ENCODE measurements around the gene TNRC6A. TPM values are rescaled to one million over a fixed set of nuclear protein-coding genes. Genes with fewer than 3 reads are reported as not detected.

TNRC6A gene
- total RNA-seq, 1 experiment from 2014 or later = 84.8 TPM

GRCh38 chr16:24771132-24771778 lies 41.8 kb downstream of the TNRC6A start:
- peaks cover 20% of the 10 kb centered on the region for H3K36me3 ChIP-seq (ENCODE audit: low read depth)
- H3K9me2 ChIP-seq (ENCODE audit: insufficient read depth) = no peaks in the 10 kb centered on the region
- peaks cover 31% of the 10 kb centered on the region; the same call in 1 of the 2 replicates for H3F3A ChIP-seq (ENCODE audit: insufficient read depth, low read depth)
- peak overlapping the region; percentile 46; the same call in 1 of the 2 replicates for H3K27ac ChIP-seq
- TF ChIP-seq, protein P1, sequence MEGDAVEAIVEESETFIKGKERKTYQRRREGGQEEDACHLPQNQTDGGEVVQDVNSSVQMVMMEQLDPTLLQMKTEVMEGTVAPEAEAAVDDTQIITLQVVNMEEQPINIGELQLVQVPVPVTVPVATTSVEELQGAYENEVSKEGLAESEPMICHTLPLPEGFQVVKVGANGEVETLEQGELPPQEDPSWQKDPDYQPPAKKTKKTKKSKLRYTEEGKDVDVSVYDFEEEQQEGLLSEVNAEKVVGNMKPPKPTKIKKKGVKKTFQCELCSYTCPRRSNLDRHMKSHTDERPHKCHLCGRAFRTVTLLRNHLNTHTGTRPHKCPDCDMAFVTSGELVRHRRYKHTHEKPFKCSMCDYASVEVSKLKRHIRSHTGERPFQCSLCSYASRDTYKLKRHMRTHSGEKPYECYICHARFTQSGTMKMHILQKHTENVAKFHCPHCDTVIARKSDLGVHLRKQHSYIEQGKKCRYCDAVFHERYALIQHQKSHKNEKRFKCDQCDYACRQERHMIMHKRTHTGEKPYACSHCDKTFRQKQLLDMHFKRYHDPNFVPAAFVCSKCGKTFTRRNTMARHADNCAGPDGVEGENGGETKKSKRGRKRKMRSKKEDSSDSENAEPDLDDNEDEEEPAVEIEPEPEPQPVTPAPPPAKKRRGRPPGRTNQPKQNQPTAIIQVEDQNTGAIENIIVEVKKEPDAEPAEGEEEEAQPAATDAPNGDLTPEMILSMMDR (conservative IDR thresholded peaks at IDR 0.05) = no peak
- TF ChIP-seq EZH2 (IDR thresholded peaks at IDR 0.05; ENCODE audit: low read depth) = no peak
- no peak overlapping the region for H2AFZ ChIP-seq
- BruUV-seq (replicated peaks) = no TSS peak
- intact Hi-C loops (cut with micrococcal nuclease; ENCODE audit: unreplicated experiment) = loop anchor here (10.0 kb wide), 1 partner anchor 206 kb away; no protein-coding TSS in a partner anchor
- no peak overlapping the region for H3K4me2 ChIP-seq
- H3K4me1 ChIP-seq (replicated peaks; ENCODE audit: insufficient read depth) = peaks cover 10% of the 10 kb centered on the region
- H3K79me2 ChIP-seq (ENCODE audit: low read depth) = peaks cover 58% of the 10 kb centered on the region
- no peak overlapping the region for H3K4me3 ChIP-seq
- H3K27me3 ChIP-seq (ENCODE audit: insufficient read depth, low read depth) = no peaks in the 10 kb centered on the region
- peaks cover 29% of the 10 kb centered on the region for H4K20me1 ChIP-seq (ENCODE audit: insufficient read depth)
- ChIA-PET POLR2A (ENCODE audit: unreplicated experiment) (interaction anchor here (0.6 kb wide), 2 partner anchors 156 to 1625 kb away, joined by 3 read pairs; no protein-coding TSS in a partner anchor), CTCF (no interaction called here)
- DNase-seq = no peak
- no peaks in the 10 kb centered on the region for H3K9me3 ChIP-seq (ENCODE audit: insufficient read depth, low read depth)

DNA sequence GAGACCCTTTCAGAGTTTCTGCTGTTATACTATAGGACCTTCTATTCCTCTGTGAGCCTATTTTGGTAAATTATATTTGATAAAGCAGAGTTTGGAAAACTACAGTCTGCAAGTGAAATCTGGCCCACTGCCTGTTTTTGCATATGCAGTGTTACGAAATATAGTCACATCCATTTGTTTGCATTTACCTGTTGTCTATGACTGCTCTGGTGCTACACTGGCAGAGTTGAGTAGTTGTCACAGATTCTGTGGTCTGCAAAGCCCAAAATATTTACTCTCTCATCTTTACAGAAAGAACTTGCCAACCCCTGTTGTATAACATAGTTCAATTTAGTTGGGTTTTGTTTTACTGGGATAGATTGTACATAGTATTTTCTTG lies 42.3 kb downstream of the TNRC6A start:
- TF ChIP-seq, protein P1 (conservative IDR thresholded peaks at IDR 0.05) = no peak
- TF ChIP-seq EZH2 (IDR thresholded peaks at IDR 0.05; ENCODE audit: low read depth) = no peak
- Histone ChIP-seq H3K4me2 (no peak overlapping the region), H3K36me3 (ENCODE audit: low read depth) (peaks cover 25% of the 10 kb centered on the region), H3K9me2 (ENCODE audit: insufficient read depth) (no peaks in the 10 kb centered on the region), H3F3A (ENCODE audit: insufficient read depth, low read depth) (peaks cover 31% of the 10 kb centered on the region; the same call in 1 of the 2 replicates), H3K27ac (no peak overlapping the region), H4K20me1 (ENCODE audit: insufficient read depth) (peaks cover 29% of the 10 kb centered on the region), H3K4me3 (no peak overlapping the region), H2AFZ (no peak overlapping the region), H3K27me3 (ENCODE audit: insufficient read depth, low read depth) (no peaks in the 10 kb centered on the region), H3K79me2 (ENCODE audit: low read depth) (peaks cover 61% of the 10 kb centered on the region), H3K9me3 (ENCODE audit: insufficient read depth, low read depth) (no peaks in the 10 kb centered on the region), H3K4me1 (replicated peaks; ENCODE audit: insufficient read depth) (peaks cover 10% of the 10 kb centered on the region)
- intact Hi-C loops (cut with micrococcal nuclease; ENCODE audit: unreplicated experiment) = loop anchor here (10.0 kb wide), 1 partner anchor 207 kb away; no protein-coding TSS in a partner anchor
- no TSS peak for BruUV-seq (replicated peaks)
- POLR2A ChIA-PET (ENCODE audit: unreplicated experiment) = interaction anchor here (0.6 kb wide), 1 partner anchor 156 kb away, joined by 3 read pairs; no protein-coding TSS in a partner anchor
- peak in 1 of 2 experiments; percentile 38 for DNase-seq
- CTCF ChIA-PET = no interaction called here

DNA sequence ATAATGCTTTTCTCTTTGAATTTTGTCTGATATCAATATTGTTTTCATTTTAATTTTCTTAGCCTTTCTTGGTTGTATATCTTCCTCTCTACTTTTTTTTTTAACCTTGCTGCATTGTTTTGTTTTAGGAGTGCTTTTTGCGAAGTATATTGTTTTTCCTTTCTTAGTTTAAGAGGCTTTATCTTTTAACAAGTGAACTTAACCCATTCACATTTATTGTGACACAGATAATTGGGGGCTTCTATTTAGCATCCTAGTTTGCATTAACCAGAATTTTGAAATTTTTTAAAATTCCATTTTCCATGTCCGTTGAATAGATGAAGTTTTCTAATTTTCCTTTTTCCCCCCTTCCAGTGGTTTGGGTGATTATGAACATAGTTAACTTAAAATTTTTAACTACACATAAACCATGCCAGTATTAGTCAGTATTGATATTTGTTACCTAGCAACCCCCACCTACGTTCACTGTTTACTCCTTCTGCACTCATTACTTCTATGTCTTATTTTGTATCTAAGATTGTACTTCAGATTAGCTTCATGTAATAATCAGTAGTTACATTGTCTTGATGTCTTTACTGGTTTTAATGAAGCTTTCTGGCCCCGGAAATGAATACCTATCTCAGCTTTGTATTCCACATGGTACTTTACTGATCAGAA lies 44.4 kb downstream of the TNRC6A start:
- peaks cover 31% of the 10 kb centered on the region; the same call in 1 of the 2 replicates for H3F3A ChIP-seq (ENCODE audit: insufficient read depth, low read depth)
- no peak overlapping the region for H2AFZ ChIP-seq
- H4K20me1 ChIP-seq (ENCODE audit: insufficient read depth) = peaks cover 29% of the 10 kb centered on the region
- H3K4me1 ChIP-seq (replicated peaks; ENCODE audit: insufficient read depth) = peaks cover 10% of the 10 kb centered on the region
- ChIA-PET POLR2A (ENCODE audit: unreplicated experiment) (no interaction called here), CTCF (no interaction called here)
- H3K9me3 ChIP-seq (ENCODE audit: insufficient read depth, low read depth) = no peaks in the 10 kb centered on the region
- H3K4me2 ChIP-seq = no peak overlapping the region
- no peaks in the 10 kb centered on the region for H3K9me2 ChIP-seq (ENCODE audit: insufficient read depth)
- peaks cover 56% of the 10 kb centered on the region for H3K79me2 ChIP-seq (ENCODE audit: low read depth)
- no peak overlapping the region for H3K4me3 ChIP-seq
- no peak overlapping the region for H3K27ac ChIP-seq
- no peak for DNase-seq
- no TSS peak for BruUV-seq (replicated peaks)
- peaks cover 45% of the 10 kb centered on the region for H3K36me3 ChIP-seq (ENCODE audit: low read depth)
- no peaks in the 10 kb centered on the region for H3K27me3 ChIP-seq (ENCODE audit: insufficient read depth, low read depth)
- TF ChIP-seq, protein P1 (conservative IDR thresholded peaks at IDR 0.05) = no peak
- TF ChIP-seq EZH2 (IDR thresholded peaks at IDR 0.05; ENCODE audit: low read depth) = no peak
- intact Hi-C loops (cut with micrococcal nuclease; ENCODE audit: unreplicated experiment) = loop anchor here (10.0 kb wide), 1 partner anchor 209 kb away; no protein-coding TSS in a partner anchor
